SH-SY5Y (cell line): ENCODE results near the gene SRSF12.

Experiments used
- GATA2 ChIP-seq: IDR thresholded peaks from 2 replicates; pipeline ENCODE4 v1.6.1; 2011; ENCODE audit warnings: mild to moderate bottlenecking, low read depth, low read length
- GATA3 ChIP-seq: IDR thresholded peaks from 2 replicates; pipeline ENCODE4 v1.6.1; 2011; ENCODE audit warnings: low read depth, mild to moderate bottlenecking, low read length, moderate library complexity

SRSF12 gene

DNA sequence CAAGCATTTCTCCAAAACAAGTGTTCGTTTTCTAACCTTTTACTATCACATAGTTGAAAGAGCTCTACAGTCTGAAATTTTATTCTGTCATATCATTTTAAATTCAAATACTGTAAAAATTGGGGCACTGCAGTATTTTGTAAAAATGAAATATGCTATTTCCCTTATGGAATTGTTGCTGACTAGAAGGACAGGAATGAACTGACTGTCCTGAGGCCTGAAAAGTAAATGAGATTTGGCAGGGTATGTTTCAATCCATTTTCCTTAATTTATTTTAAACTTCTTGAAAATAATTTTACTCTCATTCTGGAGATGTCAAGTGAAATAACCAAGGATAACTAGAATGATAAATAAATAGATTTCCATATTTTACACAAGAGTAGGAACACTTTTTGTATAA is 49.2 kb downstream of the SRSF12 start:
- no peak for TF ChIP-seq GATA3
- no peak for TF ChIP-seq GATA2

DNA sequence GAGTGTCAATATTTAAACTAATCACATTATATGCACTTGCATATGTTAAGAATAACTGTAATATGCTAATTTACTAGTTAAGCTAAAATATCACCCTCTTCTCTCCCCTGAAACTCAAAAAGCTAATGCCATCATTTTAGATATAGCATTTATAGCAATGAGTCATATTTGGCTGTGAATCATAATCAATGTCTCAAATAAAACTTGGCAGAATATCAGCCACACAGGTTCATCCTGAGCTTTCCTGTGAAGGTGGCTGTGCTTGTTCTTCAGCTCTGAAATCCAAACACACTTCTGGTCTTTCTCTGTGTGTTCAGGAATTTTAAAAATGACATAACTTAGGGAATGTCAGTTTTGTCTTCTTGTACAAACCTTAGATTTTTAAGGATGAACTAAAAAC is 50.1 kb downstream of the SRSF12 start:
- TF ChIP-seq GATA2, result no peak
- TF ChIP-seq GATA3, result no peak

DNA sequence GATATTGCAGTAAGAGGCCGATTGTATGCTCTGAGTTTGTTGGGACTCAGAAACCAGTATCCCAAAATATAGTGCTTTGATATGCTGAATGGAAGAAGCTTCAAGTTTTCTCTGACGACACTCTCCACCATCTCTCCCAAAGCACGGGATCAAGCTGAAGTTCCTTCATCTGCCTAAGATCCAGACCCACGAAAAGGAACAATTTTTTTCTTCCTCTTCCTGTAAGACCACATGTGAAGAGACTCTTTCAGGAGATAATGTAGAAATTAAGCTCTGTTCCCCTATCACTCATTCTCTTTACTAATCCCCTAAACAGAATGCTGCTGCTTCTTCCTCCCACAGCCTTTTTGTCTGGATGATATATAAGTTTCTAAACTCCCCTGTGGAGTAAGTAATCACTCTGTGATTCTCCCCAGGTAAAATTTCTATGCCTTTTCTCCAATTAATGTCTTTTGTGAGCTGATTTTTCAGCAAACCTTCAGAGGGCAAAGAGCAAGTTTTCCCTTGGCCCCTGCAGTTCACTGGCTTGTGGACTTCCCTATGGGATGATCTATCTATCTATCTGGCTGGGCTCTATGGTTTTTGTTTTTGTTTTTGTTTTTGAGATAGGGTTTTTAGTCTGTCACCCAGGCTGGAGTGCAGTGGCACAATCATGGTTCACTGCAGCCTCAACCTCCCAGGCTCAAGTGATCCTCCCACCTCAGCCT is 50.8 kb downstream of the SRSF12 start:
- no peak for TF ChIP-seq GATA2
- TF ChIP-seq GATA3, result no peak

DNA sequence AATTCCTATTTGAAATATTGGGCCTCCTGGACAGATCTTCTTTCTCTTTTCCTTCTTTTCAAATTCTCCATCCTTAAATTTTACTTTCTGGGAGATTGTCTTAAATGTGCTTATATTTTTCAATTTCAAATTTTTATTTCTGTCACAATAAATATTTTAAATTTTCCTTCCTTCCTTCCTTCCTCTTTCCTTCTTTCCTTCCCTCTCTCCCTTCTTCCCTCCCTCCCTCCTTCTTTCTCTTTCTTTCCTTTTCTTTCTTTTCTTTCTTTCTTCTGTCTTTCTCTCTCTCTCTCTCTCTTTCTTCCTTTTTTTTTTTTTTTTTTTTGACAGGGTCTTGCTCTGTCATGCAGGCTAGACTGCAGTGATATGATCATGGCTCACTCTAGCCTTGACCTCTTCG is 54.0 kb downstream of the SRSF12 start:
- TF ChIP-seq GATA3 (no peak), GATA2 (no peak)

DNA sequence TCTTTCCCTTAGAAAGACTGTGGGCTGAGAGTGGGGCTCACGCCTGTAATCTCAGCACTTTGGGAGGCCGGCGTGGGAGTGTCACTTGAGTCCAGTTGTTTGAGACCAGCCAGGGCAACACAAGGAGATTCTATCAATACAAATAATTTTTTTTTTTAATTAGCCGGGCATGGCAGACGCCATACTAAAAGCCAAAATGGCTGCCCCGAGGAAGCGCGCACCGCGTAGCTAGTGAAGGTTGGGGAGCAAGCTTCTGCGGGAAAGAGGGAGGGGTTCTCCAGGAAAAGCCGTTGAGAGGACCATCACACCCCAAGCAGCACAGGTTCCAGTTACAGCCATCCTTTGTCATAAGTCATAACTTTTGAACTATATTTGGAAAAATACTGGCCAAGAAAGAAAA is 58.6 kb downstream of the SRSF12 start:
- no peak for TF ChIP-seq GATA3
- no peak for TF ChIP-seq GATA2

DNA sequence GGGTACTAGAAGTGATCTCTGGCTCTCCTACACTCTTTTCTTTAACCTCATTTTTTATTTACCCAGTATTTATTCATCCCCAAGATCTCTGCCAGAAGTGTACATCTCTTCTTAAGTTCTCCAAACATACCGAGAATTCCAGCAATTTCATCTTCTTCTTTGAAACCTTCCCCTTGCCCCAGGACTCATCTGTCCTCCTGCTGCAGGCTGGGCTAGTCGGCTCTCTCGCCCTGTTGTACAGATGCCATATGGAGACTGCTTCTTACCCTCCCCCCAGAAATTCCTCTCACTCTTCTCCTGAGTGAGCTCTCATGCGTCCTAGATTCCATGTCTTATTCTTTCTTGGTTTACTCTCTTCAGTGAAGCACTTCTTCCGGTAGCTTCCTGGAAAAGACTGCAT is 59.2 kb downstream of the SRSF12 start:
- TF ChIP-seq GATA3 (no peak), GATA2 (no peak)

DNA sequence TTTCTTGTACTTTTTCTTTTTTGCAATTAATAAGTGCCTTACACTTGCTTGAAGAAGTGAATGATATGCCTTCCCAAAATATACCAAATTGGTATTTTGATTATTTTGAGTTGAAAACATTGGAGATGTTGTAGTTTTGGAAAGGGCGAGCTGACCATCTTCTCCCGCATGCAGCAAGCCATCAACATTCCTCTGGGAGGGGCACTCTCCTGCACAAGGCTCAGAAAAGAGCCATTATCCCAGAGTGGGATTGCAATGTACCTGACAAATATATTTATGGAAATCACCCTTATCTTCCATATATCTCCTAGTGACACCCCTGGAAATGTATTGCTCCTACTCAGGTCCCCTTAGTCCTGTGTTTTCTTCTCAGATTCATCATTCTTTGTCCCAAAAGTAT is 60.1 kb downstream of the SRSF12 start:
- TF ChIP-seq GATA3 (no peak), GATA2 (no peak)

DNA sequence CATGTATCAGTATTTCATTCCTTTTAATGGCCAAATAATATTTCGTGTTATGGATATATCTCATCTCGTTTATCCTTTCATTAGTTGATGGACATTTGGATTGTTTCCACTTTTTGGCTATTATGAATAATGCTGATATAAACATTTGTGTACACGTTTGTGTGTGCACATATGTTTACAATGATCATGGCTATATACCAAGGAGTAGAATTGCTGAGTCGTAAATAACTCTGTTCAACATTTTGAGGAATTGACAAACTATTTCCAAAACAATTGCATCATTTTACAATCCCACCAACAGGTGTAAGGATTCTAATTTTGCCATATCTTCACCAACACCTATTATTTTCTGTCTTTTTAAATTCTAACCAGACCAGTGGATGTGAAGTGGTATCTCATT is 63.7 kb downstream of the SRSF12 start:
- TF ChIP-seq GATA2 (no peak), GATA3 (no peak)

DNA sequence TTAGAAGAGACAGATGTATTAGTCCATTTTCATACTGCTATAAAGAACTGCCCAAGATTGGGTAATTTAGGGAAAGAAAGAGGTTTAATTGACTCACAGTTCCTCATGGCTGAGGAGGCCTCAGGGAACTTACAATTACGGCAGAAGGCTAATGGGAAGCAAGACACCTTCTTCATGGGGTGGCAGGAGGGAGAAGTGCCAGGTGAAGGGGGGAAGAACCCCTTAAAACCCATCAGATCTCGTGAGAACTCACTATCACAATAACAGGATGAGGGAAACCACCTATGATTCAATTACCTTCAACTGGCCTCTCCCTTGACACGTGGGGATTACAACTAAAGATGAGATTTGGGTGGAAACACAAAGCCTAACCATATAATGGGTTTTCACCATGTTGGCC is 66.2 kb downstream of the SRSF12 start:
- TF ChIP-seq GATA2 (no peak), GATA3 (no peak)

DNA sequence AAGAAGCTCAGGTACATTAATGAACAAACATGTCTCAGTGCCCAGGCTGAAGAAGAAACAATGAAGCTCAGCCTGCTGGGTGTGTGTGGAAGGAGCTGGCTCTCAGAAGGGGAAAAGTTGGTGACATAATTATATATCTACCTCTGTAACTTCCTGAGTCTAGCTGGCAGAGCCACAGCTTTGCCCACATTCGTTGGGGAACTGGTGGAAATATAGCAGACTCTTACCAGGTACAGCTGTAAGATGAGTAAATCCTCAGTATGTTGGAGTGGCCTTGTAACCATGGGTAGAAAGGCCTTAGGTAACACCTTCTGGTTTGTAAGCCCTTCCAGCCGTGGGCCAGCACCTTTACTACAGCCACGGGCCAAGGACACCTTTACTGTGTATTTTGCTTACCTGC is 67.2 kb downstream of the SRSF12 start:
- no peak for TF ChIP-seq GATA3
- TF ChIP-seq GATA2, result no peak

DNA sequence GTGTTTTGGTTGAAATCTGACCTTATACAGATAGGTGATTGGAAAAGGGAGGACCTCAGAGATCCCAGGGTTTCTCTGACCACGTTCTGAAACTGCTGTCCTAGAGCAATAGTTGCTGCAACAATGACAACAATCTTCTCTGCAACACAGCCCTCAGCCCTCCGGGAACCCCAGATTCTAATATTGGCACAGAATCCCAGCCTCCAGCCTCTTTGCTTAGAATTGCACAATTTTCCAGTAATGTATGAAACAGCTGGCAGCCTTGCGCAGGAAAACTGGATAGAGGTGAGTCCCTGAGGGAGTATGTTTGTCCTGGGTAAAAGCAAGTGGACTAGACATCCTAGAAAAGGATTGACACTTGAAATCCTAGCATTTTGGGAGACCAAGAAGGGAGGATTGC is 67.7 kb downstream of the SRSF12 start:
- TF ChIP-seq GATA2 (no peak), GATA3 (no peak)

DNA sequence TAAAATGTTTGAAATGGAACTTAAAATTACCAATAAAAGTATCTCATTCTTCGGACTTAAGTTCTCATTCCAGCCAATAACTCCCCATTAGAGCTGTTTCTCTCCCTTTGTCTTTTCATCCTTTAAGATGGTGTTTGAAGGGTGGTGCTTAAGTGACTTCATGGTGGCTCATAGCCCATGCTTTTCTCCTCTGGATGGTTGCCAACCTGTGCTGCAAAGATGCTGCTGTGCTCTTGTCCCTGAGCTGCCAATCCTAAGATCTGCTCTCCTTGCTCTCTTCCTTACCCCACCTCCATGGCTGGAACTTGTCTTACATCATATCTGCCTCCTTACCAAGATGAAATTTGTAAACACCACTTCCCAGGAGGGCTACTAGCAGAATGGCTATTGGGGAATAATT is 68.9 kb downstream of the SRSF12 start:
- TF ChIP-seq GATA3 (no peak), GATA2 (no peak)

DNA sequence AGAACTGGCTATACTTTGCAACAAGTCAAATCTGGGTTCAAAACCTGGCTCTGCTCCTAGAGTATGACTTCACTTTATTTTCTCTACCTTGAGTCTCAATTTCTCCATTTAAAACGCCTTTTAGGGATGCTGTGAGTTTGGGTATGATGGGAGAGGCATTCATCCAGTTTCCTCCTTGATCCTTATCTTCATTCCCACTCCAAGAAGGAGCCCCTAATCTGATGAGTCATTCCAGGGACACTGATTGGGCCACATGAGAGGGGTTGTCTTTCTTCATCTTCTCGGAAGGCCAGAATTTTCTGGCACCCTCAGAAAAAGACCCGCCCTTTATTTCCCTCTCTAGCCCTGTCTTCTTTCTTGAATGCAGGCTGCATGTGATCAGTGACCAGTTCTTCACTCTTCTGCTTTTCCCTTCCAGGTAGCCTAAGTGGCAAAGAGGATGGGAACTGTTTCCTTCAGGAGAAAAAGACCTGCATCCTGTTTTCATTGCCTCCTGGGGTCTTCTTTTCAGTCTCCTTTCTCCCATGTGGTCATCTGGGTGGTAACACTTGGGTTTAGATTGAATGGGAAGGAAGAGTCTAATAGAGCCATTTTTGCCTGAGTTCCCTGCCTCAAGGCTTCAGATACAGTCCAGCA is 69.5 kb downstream of the SRSF12 start:
- TF ChIP-seq GATA2, result no peak
- no peak for TF ChIP-seq GATA3

DNA sequence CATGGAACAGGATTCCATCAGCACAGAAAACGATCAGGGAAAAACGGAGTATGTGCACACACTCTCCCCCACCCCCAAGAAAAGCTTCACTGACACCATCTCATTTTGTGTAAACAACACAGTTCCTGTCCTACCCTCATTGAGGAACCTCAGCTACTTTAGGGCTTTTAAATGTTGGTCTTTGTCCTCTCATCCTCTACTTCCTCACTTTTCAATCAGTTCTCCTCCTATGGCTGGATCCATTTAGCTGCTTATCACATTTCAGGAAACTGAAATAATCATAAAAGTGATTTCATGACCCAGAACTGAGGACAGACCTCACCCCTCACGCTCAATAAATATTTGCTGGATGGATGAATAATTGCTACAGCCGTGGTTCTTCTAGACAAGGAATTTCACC is 70.4 kb downstream of the SRSF12 start:
- no peak for TF ChIP-seq GATA3
- TF ChIP-seq GATA2, result no peak
